ENCODE results near the gene RPF1.
"Not testable (repeated sequence)": the region's sequence is repeated elsewhere in the genome, so short reads cannot be mapped to it uniquely, and the experiment has no call there.

Gene RPF1

GRCh38 chr1:84493747-84494146 is 14.7 kb downstream of the RPF1 start:
- DNase-seq: no peak

DNA sequence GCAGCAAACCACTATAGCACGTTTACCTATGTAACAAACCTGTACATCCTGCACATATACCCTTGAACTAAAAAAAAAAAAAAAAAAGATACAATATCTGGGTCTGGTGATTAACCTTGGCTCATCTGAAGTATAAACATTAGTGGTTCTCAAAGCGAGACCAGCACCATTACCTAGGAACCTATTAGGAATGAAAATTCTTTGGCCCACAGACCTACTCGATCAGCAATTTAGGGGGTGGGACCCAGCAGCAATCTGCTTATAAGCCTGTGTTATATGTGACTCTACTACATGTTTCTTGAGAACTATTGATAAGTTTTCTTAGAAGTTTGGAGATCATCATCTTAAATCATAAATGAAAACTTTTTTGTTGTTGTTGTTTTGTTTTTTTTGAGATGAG is 17.4 kb downstream of the RPF1 start:
- no peak for DNase-seq

DNA sequence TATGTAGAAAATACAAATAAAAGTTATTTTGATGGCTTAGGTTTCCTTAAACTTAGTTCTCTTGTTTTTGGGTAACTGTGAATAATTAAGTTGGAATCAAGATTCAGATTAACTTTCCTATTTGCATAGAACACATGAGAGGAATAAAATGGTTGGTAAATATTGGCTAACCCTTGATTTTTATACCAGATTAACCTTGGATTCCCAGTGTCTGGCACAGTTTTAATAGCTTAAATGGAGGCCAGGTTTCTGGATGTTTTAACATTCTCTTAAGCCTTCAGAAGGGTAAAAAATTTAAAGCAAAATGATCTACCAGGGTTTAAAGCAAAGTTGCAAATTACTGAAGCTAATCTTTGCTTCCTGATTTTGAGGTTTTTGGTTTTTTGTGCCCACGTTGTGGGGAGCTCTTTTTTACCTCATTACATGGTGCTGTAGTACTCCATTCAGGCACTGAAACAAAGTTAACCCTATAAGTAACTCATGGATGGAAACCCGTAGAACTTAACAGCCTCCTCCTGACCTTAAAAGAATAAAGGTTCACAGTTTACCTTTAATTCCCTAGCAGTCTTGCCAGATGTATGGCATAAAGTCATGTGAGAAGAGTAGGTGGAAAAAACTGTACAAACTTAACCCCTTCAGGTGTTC is 18.7 kb downstream of the RPF1 start:
- no peak for DNase-seq

DNA sequence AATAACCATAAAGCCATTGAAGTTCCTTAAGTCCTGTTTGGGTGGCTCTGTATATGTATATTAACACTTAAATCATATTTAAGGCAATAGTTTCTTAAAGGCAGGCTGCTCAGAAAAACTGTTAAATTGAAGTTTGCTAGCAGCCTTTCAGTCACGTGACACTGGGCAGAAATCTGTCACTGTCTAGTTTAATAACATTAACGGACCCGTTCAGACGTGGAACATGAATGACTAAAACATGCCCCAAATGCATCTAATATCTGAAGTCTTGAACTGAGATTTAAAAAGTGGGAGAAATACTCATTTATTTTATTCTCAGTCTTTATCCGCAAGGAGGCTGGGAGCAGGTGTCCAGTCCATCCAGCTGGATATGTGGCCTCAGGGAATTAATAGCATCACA is 23.9 kb downstream of the RPF1 start:
- no peak for DNase-seq

GRCh38 chr1:84504580-84505492 is 25.8 kb downstream of the RPF1 start:
- no peak for DNase-seq

- DNase-seq: no peak
Observed at GRCh38 chr1:84505493-84506001, 26.5 kb downstream of the RPF1 start.

GRCh38 chr1:84506002-84506728 is 27.1 kb downstream of the RPF1 start, which contains the start of the genes GNG5 and SPATA1:
Gene GNG5, minus strand, starts transcription at chr1:84506581. Its CDS starts 490 bp downstream, at chr1:84506091.
Gene SPATA1, plus strand, starts transcription at chr1:84506386. Its CDS starts 9,974 bp downstream, at chr1:84516360.
- peak; percentile 74 for DNase-seq

DNA sequence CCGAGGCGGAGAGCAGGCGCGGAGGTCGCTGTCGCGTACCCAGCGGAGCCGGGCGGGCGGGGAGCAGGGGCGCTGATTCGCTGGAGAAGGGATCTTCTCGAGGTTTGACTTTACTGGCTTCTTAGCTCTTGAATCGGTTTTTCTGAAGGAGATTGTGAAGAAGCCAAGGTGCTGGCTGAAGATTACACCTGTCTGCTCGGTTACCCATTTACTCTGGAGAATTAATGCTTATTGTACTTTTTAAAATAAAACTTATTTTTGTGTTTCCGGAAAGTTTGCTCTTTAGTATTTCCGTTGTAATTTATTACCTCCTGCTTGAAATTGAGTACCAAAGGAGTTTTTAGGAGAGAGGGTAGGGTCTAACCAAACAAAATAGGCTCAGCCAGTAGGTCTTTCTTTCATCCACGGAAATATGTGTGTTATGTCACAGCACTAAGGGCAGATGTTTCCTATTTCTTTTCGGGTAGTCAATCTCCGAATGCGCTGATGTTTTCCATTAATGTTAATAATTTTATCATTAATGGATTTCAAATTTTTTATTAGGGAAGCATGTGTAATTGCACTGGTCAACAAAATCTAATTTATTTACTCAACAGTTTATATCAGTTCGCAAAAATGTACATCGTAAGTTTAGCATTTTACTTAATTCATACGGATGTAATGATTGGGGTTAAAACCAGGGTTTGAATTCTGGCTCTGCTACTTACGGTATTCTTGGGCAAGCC is 27.8 kb downstream of the RPF1 start:
- DNase-seq: no peak

GRCh38 chr1:84507887-84508286 is 28.8 kb downstream of the RPF1 start:
- not testable (repeated sequence) for DNase-seq

DNA sequence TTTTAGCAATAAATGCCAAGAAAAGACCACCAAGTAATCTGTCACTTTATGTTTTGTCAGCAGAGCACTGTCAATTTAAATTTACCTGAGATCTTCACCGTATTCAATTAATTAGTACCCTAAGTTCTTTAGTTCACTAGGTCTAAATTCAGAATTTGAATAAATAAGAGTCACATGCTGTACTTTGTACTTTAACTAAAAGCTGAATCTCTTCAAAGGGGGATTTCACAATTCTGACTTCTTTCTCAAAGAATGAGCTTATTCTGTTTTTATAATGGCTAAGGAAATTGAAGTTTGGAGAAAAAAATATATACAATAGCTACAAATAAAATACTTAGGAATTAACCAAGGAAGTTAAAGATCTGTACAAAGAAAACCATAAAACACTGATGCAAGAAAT is 29.4 kb downstream of the RPF1 start:
- no peak for DNase-seq

DNA sequence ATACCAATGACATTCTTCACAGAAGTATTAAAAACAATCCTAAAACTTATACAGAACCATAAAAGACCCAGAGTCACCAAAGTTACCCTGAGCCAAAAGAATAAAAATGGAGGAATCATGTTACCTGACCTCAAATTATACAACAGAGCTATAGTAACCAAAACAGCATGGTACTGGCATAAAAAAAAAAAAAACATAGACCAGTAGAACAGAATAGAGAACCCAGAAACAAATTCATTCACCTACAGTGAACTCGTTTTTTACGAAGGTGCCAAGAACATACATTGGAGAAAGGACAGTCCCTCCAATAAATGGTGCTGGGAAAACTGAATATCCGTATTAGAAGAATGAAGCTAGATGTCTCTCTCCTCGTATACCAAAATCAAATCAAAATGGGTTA is 30.0 kb downstream of the RPF1 start:
- no peak for DNase-seq

DNA sequence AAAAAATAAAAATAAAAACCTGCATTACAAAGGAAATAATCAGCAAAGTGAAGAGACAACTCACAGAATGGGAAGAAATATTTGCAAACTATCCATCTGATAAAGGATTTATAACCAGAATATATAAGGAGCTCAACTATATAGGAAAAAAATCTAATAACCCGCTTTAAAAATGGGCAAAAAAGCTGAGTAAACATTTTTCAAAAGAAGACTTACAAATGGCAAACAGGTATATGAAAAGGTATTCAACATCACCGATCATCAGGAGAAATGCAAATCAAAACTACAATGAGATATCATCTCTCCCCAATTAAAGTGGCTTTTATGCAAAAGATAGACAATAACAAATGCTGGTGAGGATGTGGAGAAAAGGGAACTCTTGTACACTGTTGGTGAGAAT is 31.1 kb downstream of the RPF1 start:
- no peak for DNase-seq

GRCh38 chr1:84510668-84511067 is 31.6 kb downstream of the RPF1 start:
- DNase-seq: no peak

DNA sequence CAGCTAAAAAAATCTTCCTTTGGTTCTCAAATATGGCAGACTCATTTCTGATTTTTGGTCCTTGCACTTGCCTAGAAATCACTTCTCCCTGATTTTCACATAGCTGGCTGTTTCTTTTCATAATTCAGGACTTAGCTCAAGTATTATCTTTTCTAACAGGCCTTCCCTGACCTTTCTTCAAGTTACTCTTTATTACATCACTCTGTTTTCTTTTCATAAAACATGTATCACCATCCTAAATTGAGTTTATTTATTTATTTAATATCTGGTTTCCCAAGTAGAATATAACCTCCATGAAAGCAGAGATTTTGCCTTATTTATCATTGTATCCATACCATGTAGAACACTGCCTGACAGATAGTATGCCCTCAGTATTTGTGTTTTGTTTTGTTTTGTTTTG is 45.5 kb downstream of the RPF1 start:
- no peak for DNase-seq

DNA sequence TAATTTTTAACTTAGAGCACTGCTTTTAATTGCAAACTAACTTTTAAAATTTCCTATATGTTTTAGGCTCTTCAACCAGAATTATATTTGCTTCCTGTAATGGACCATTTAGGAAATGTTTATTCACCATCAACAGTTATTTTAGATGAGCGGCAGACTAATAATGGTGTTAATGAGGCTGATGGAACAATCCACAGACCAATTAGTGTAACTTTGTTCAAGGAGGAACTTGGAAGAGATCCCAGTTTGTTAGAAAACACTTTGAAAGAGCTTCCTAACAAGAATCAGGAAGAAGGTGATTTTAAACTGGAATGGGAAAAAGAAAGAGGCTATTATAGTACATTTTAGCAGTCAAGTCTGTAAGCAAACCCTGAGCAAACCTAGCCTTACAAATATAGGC is 46.7 kb downstream of the RPF1 start:
- no peak for DNase-seq

GRCh38 chr1:84538599-84538998 is 59.5 kb downstream of the RPF1 start:
- DNase-seq: no peak

GRCh38 chr1:84539972-84540371 is 60.9 kb downstream of the RPF1 start:
- no peak for DNase-seq

- no peak for DNase-seq
Observed at GRCh38 chr1:84540759-84541158, 61.7 kb downstream of the RPF1 start.

DNA sequence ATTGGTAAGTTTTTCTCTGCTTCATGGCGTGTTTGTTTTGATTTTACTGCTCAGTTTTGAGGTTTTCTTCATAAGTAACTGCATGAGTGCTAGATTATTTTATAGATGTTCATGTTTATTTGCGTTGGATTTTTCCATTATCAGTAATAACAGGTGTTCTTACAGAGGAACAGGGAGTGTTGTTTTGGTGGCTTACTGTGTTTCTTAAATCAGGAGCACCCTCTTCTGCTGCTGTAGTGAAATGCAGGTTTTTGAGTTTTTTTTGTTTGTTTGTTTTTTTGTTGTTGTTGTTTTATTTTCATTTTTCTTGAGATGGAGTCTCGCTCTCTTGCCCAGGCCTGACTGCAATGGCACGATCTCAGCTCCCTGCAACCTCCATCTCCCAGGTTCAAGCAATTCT is 62.6 kb downstream of the RPF1 start:
- DNase-seq: no peak

Data from NCI-H524 treated with DMSO at 0.1 percent for 48 hours (cell line).